ENCODE results near the gene AKAP8. TPM values are rescaled to one million over a fixed set of nuclear protein-coding genes. Genes with fewer than 3 reads are reported as not detected.

The AKAP8 gene
- total RNA-seq, 1 experiment from 2014 or later, result 59.5 TPM

GRCh38 chr19:15423130-15423529 lies 43.5 kb upstream of the AKAP8 start:
- no peak overlapping the region for H2AK5ac ChIP-seq (ENCODE audit: insufficient read length, low read length)
- H3K9me3 ChIP-seq (ENCODE audit: control insufficient read depth, low read depth, low read length), result no peaks in the 10 kb centered on the region
- DNase-seq, result no peak
- H2BK15ac ChIP-seq (ENCODE audit: low read depth, low read length), result no peak overlapping the region
- no peak overlapping the region for H2BK20ac ChIP-seq (ENCODE audit: low read depth, low read length, poor library complexity, severe bottlenecking)
- no peak overlapping the region for H3K9ac ChIP-seq (ENCODE audit: extremely low read depth, insufficient read length, low read length)
- H2BK5ac ChIP-seq (ENCODE audit: insufficient read length, low read length), result no peak overlapping the region
- H3K56ac ChIP-seq (ENCODE audit: insufficient read length, low read depth, low read length), result no peak overlapping the region
- no peak overlapping the region for H4K5ac ChIP-seq (ENCODE audit: insufficient read length, low read depth, low read length)
- peaks cover under 1% of the 10 kb centered on the region for H3K23me2 ChIP-seq (ENCODE audit: insufficient read length, low read depth, low read length, poor library complexity, severe bottlenecking)
- no peak overlapping the region for H4K8ac ChIP-seq (replicated peaks; ENCODE audit: insufficient read length, low read depth, low read length)
- no peaks in the 10 kb centered on the region for H3K27me3 ChIP-seq (ENCODE audit: insufficient read depth, low read length)
- peaks cover 5% of the 10 kb centered on the region; the same call in 1 of the 2 replicates for H3K79me2 ChIP-seq (ENCODE audit: insufficient read depth, low read length)
- no peaks in the 10 kb centered on the region for H3K4me1 ChIP-seq (ENCODE audit: insufficient read depth, low read length)
- no CpG with 5 or more reads among the region's 6 CpGs for WGBS (ENCODE audit: extremely low coverage, insufficient read length, low lambda C conversion rate)
- no peak overlapping the region for H2AFZ ChIP-seq (ENCODE audit: low read length)
- Mint-ChIP-seq H3K36me3 (ENCODE audit: insufficient read depth in 1 of 3, low read depth in 3 of 3) (peaks cover 34 to 46% (median 46%) of the 10 kb centered on the region in 3 experiments), H3K4me1 (peaks cover under 1 to 6% of the 10 kb centered on the region in 2 experiments), H3K27me3 (ENCODE audit: low read depth) (no peaks in the 10 kb centered on the region), H3K27ac (no peak overlapping the region), H3K9me3 (peaks cover 0 to 3% of the 10 kb centered on the region in 2 experiments; a peak in 2 of 5 replicates), H3K4me3 (no peak overlapping the region)
- no peak overlapping the region for H3K27ac ChIP-seq (ENCODE audit: insufficient read length, low read depth, low read length)
- no peak overlapping the region for H2BK12ac ChIP-seq (ENCODE audit: insufficient read length, low read depth, low read length)
- TF ChIP-seq CTCF (conservative IDR thresholded peaks at IDR 0.05), result no peak
- H2BK120ac ChIP-seq (ENCODE audit: low read depth, low read length, poor library complexity, severe bottlenecking), result no peak overlapping the region
- H3K14ac ChIP-seq (ENCODE audit: insufficient read depth, low read length), result no peak overlapping the region; the same call in 1 of the 2 replicates
- H4K20me1 ChIP-seq (ENCODE audit: control insufficient read depth, insufficient read depth, insufficient read length), result no peaks in the 10 kb centered on the region
- H4K91ac ChIP-seq (ENCODE audit: insufficient read length, low read depth, low read length), result no peak overlapping the region
- H3K18ac ChIP-seq (ENCODE audit: insufficient read length, low read depth, low read length), result no peak overlapping the region
- no peak overlapping the region for H3K23ac ChIP-seq (ENCODE audit: insufficient read length, low read depth, low read length)
- H3T11ph ChIP-seq (ENCODE audit: low read length), result no peak overlapping the region
- no peak overlapping the region for H3K4ac ChIP-seq (ENCODE audit: low read depth, low read length)
- peaks cover under 1% of the 10 kb centered on the region for H3K79me1 ChIP-seq (ENCODE audit: insufficient read depth, low read depth, low read length, poor library complexity, severe bottlenecking)
- no peak overlapping the region for H3K4me2 ChIP-seq (ENCODE audit: insufficient read depth, insufficient read length, low read length)
